ENCODE results near the gene GART.

DNA sequence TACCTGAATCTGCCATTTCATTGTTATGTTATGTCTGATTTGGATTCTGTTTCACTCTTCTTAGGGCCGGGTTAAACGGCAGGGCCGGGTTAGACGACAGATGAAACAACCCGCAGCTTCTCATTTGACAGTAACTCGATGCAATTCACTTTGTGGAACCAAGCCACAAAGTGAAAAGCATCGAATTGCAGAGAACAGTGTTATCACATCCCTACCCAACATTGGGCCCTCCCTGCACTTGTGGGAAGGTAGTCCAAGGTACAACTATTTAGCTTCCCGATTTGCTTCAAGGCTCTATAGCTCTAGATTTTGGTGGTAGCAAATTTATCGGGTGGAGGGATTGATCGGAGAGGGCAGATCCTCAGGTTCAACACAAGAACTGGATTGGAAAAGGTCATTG is 17.9 kb upstream of the GART start:
- TF ChIP-seq, protein P1, sequence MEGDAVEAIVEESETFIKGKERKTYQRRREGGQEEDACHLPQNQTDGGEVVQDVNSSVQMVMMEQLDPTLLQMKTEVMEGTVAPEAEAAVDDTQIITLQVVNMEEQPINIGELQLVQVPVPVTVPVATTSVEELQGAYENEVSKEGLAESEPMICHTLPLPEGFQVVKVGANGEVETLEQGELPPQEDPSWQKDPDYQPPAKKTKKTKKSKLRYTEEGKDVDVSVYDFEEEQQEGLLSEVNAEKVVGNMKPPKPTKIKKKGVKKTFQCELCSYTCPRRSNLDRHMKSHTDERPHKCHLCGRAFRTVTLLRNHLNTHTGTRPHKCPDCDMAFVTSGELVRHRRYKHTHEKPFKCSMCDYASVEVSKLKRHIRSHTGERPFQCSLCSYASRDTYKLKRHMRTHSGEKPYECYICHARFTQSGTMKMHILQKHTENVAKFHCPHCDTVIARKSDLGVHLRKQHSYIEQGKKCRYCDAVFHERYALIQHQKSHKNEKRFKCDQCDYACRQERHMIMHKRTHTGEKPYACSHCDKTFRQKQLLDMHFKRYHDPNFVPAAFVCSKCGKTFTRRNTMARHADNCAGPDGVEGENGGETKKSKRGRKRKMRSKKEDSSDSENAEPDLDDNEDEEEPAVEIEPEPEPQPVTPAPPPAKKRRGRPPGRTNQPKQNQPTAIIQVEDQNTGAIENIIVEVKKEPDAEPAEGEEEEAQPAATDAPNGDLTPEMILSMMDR (IDR thresholded peaks at IDR 0.05; ENCODE audit: control extremely low read depth in 1 of 3, insufficient read depth in 1 of 3, low read depth in 1 of 3, low read length in 3 of 3), result no peak
- no peak for TF ChIP-seq EP300 (IDR thresholded peaks at IDR 0.05; ENCODE audit: borderline replicate concordance in 1 of 2, low read depth in 2 of 2, low read length in 2 of 2)
- no peak for TF ChIP-seq KDM1A (IDR thresholded peaks at IDR 0.05; ENCODE audit: borderline replicate concordance, low read length)
- TF ChIP-seq ZNF274 (IDR thresholded peaks at IDR 0.05; ENCODE audit: borderline replicate concordance, extremely low read depth, low read length), result no peak
- TF ChIP-seq, protein P2, sequence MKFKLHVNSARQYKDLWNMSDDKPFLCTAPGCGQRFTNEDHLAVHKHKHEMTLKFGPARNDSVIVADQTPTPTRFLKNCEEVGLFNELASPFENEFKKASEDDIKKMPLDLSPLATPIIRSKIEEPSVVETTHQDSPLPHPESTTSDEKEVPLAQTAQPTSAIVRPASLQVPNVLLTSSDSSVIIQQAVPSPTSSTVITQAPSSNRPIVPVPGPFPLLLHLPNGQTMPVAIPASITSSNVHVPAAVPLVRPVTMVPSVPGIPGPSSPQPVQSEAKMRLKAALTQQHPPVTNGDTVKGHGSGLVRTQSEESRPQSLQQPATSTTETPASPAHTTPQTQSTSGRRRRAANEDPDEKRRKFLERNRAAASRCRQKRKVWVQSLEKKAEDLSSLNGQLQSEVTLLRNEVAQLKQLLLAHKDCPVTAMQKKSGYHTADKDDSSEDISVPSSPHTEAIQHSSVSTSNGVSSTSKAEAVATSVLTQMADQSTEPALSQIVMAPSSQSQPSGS (IDR thresholded peaks at IDR 0.05; ENCODE audit: low read length), result no peak
- TF ChIP-seq RAD21 (IDR thresholded peaks at IDR 0.05 in 1 of 2, conservative IDR thresholded peaks at IDR 0.05 in 1 of 2; ENCODE audit: low read depth in 2 of 2, low read length in 2 of 2), result no peak
- no peak for TF ChIP-seq KDM5A (IDR thresholded peaks at IDR 0.05; ENCODE audit: low read length)
